GM19043 (cell line): Measurements from ENCODE around the gene TOM1.
"Not testable (repeated sequence)": the region's sequence is repeated elsewhere in the genome, so short reads cannot be mapped to it uniquely, and the experiment has no call there.

Experiments
- ATAC-seq: cut with Tn5 transposase; IDR thresholded peaks from one replicate; pipeline ENCODE4 v1.9.1; 2021; ENCODE audit warnings: low read depth; ENCODE audit not compliant: unreplicated experiment

TOM1 gene

DNA sequence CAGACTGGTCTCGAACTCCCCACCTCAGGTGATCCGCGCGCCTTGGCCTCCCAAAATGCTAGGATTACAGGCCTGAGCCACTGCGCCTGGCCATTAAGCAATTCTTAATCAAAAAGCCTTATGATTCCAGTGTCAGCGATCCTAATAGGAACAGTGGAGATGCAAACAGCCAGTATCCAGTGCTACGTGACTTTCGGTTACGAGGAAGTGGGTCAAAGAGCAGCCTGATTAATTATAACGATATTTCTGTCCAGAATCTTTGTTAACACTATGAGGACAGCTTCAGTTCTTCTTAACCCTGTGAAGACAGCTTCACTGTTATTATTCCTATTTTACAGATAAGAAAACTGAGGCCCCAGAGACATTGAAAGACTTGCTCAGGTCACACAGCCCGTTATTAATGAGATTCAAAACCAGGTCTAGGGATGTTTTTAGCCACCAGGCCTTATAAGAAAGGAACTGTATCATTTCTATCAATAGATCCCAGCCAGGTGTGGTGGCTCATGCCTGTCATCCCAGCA lies 63.9 kb downstream of the TOM1 start:
- ATAC-seq = no peak

DNA sequence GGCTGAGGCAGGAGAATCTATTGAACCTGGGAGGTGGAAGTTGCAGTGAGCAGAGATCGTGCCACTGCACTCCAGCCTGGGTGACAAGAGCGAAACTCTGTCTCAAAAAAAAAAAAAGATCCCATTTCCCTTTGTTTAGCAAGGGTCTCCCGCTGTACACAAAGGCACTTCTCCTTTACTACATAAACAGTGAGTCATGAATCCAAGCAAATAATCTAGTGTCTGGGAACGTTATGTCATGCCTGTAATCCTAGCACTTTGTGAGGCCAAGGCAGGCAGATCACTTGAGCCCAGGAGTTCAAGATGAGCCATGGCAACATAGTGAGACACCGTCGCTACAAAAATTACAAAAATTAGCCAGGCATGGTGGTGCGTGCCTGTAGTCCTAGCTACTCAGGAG lies 64.5 kb downstream of the TOM1 start:
- ATAC-seq = not testable (repeated sequence)

DNA sequence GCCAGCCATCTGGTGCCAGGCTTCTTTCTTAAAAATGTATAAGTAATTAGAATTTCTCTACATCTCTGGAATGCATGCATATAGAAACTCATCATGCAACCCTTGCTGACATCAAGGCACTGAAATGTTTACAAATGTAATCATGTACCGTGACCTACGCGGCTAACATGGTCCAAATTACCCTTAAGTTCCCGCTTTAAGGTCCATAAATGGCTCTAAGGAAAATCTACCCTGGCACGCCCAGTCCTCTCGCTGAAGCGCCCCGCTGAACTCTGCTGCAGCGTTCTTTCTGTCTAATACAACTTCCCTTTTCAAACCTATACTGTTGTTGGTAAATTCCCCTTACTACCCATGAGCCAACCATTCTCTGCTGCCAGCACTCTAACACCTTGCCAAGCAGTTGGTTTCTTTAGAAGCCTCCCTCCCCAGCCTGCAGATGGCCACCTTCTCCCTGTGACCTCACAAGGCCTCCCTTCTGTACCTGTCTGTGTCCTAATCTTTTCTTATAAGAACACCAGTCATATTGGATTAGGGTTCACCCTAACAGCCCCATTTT lies 67.7 kb downstream of the TOM1 start:
- ATAC-seq = no peak

DNA sequence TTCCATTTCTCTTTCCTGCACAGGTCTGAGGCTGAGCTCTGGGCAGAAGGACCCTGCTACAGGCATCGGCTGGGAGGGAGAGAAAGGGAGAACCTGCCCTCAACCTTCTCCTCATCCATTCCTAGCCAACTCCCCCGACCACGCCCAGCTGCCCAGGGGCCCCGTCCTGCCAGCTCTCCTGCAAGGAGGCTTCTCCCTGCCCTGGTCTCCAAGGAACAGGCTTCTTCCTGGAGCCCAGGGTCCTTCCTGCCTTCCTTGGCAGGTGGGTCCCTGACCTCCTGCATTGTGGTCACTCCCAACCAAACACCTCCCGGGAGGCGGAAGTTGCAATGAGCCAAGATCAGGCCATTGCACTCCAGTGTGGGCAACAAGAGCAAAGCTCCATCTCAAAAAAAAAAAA lies 68.7 kb downstream of the TOM1 start:
- no peak for ATAC-seq

DNA sequence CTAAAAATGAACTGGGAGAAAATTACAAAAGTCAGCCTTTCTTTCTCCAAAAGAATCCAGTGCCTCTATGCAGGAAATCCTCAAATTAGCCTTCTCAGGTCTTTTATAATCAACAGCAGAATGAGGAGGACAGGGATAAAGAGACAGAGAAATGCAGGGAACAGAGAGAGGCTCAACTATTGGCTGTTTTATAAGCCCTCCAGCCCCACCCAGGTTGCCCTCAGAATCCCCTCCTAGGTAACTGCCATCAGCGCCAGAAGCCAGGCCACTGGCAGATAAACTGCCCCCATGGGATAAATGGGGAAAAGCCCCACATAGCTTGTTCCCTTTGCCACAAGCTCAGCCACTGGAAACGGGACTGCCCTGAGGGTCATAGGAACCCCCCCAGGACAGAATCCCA lies 70.3 kb downstream of the TOM1 start:
- no peak for ATAC-seq

DNA sequence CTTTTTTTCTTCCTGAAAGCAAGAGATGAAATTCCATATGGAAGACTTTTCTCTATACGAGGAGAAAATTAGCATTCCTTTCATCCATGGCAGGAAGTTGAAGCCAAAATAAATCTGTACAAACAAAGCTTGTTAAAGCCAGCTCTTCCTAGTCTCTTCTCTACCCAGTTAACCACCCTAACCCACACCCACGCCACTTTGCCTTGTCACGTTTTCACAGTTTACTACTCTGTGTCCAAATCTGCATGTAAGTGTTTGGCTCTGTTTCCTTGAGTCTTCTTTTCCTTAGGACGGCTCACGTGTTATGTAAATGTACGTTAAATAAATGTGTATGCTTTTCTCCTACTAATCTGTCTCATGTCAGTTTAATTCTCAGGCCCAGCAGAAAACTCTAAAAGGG lies 74.1 kb downstream of the TOM1 start:
- ATAC-seq = no peak

DNA sequence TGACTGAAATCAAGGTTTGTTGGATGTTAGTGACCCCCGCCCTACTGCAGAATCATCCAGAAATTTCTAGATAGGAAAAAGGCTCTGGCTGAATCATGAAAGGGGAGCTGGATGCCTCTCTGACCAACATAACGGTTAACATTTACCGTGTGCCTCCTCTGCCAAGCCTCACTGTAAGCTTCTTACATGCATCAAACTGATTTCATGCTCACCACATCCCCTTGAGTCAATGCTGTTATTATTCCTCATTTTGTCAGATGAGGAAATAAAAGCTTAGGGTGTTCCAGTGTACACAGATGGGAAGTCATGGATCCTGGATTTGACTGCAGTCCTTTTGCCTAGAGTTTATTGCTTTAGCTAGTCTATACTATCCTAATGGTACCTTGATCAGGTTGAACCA lies 75.3 kb downstream of the TOM1 start:
- ATAC-seq = no peak

DNA sequence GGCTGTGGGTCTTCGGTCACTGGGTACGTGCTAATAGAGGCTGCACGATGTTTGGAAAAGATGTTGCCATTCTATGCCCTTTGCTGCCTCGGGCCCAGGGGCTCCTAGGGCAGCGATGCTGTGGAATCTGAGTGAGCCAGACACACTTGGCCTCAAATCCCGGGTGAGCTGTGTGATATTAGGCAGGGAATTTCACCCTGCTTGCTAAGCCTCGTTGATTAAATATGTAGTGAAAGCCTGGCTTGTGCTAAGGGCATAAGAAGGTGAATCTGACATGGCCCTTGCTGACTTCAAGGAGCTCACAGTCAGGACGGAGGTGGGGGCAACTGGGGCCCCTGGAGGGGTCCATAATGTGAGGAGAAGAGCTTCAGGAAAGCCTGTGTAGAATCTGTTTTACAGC lies 75.8 kb downstream of the TOM1 start:
- no peak for ATAC-seq

DNA sequence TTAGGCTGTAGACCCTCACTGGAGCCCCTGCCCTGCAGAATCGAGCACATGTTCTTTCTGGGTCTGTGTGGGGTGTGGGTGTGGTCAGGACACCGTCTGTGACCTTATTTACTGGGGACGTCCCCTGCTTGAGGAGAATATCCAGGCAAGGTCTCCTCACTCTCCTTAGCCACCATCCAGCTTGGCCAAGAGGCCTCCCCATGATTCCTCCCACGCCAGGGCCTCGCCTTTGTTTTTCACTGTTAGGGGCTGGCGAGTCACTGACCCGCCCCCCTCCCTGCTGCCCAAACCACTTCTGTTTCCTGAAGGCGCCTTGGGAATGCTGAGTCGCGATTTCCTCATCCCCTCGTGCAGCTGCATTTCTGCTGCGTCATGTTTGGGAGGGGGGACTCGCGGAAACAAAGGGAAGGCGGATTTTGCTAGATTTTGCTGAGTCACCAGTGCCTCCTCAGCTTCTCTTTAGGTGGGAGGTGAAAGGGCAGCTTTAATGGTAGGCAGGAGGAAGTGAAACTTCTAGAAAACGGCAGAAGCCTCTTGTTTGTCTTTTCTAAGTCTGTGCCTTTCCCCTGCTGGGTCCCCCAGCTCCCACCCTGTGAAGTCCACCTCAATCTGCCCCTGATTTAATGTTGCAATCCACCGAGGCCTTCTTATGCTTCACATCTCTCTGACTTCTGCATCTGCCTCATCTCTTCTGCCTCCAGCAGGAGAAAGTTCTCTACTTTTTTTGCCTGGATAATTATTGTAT lies 77.2 kb downstream of the TOM1 start:
- ATAC-seq = no peak

DNA sequence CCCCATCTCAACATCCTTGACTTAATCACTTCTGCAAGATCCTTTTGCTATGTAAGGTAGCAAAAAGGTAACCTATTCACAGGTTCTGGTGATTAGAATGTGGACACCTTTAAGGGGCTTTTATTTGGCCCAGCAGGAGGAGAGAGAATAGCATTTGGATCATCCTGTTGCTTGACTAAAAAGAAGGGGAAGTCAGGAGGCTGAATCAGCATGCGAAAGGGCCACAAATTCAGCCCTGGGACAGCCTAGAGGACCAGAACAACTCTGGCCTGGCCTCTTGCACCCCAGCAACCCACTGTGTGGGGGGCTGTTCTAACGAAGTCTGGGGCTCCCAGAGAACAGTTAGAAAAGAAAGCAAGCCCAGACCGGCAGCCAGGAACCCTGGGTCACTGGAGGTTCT lies 78.0 kb downstream of the TOM1 start:
- ATAC-seq = no peak

DNA sequence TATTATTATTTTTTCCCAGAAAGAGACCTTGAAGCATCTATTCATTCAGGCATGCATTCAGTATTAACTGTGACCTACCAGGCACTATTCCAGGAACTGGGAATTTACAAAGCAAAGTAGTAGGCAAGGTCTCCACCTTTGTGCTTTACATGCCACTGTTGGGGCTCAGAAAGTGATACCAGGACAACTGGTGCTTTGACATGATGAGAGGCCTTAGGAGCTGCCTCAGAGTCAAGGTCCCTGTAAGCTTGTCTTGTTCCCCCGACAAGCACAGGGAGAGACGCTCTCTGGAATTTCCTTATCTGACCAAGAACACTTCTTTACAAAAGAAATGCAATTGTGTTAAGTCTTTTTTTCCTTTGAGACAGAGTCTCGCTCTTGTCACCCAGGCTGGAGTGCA lies 78.9 kb downstream of the TOM1 start:
- ATAC-seq = no peak

DNA sequence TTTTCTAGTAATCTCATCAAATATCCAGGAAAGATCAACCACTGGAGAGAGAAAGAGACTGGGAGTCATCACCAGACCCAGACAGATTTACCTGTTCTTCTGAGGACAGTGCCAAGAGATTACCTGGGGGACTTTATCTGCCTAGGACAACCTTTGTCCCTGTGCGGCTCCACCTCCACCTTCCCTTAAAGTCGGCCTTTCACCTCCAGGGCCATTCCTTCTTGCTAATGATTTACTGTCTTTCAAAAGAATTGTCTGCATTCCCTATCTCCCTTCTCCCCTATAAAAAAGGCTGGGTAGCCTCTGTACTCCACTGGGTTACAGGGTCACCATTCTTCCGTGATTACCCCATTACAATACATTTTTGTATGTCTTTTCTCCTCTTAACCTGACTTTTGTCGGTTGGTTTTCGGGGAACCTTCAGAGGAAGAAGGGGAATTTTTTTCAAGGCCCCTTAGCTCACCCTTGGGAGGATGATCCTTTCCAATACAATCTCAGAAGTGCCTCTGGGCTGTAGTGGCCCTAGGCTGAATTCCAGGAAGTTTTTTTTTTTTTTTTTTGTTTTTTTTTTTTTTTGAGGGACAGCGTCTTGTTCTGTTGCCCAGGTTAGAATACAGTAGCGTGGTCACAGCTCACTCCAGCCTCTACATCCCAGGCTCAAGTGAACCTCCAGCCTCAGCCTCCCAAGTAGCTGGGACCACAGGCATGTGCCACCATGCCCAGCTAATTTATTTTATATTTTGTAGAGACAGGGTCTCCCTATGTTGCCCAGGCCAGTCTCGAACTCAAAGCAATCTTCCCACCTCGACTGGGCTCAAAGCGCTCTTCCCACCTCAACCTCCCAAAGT lies 79.7 kb downstream of the TOM1 start:
- ATAC-seq = no peak

DNA sequence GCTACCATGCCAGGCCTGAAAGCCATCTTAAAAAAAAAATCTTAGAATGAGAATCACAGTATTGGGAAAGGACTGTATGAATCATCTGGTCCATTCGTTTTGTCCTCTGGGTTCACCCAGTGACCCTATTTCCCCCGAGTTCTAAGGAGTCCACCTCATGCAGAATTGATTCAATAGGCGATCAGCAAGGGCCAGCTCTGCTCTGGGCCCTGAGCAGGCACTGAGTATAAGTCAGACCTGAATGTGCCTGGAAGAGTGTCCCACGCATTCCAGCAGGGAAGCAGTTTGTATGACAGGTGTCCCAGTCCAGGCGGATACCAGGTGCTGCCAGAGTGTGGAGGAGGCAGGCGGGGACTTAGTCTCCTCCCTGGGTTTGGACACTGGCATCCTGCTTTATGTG lies 80.3 kb downstream of the TOM1 start:
- ATAC-seq = no peak

DNA sequence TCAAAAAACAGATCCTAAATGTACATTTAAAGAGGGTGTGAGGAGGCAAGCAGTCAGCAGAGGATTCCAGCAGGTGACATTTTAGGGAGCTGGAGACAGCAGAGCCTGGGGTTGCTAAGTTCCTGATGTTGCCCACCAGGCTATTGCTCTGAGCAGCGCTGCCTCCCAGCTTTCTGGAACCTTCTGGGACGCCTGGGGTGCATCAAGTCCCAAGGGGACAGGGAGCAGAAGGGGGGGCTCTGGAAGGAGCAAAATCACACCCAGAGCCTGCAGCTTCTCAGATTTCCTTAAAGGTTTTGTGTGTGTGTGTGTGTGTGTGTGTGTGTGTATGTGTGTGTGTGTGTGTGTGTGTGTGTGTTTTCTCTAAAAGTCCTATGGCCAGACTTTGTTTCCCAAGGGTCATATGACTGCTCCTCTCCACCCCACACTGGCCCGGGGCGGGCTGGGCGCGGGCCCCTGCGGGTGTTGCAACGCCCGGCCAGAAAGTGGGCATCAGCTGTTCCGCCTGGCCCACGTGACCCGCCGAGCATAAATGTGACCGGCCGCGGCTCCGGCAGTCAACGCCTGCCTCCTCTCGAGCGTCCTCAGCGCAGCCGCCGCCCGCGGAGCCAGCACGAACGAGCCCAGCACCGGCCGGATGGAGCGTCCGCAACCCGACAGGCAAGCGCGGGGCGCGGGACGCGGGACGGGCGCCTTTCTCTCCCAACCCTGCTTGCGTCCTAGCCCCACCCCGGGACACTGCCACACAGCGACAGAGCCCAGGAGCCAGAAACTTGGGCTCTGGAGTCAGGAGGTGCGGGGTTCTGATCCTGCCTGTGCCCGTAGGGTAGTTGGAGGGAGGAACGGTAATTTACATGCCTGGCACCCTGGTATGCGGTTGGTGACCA lies 81.1 kb downstream of the TOM1 start, which contains the start of gene HMOX1:
Gene HMOX1, plus strand, starts transcription at position 560 of the 887 bp plus-strand sequence. Its CDS starts 78 bp downstream, at position 638.
- peak; percentile 70 for ATAC-seq

DNA sequence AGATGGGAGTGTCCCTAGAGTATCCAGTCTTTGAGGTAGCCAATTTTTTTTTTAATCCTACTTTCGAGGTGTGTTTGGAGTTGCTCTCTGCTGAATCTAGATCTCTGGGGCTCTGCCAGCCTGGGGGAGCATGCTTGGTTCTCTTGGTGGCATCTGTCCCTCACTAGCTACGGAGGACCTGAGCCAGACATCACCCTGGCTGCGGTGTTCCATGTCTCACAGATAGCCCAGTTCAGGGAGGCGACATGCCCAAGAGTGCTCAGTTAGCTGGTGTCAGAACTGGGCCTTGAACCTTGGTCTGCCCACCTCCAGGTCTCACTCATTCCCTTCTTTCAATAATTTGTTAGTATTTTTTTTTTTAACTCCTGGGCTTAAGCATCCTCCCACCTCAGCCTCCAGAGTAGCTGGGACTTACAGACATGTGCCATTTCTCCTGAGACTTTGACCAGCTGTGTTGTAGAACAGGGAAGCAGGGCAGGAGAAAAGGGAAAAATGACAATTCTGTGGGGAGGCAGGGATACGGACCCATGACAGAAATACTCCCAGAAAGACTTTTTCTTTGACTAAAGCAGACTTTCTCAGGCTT lies 81.8 kb downstream of the TOM1 start:
- ATAC-seq = no peak

DNA sequence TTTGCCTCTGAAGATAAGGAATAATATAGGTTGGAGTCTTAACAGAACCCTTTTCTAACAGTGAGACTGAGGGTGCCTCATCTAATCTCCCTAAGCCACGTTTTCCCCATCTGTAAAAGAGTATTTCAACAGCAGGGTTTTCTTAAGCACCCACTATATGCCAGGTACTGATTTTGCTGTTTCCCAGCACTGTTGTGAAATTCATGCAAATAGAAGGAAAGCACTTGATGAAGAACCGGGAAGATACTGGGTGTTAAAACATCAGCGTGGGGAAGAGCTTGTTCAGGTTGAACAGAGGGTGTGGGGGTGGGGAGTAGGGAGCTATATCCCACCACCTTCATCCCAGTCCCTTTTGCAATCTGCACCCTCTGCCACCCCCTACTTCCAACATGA lies 84.0 kb downstream of the TOM1 start:
- no peak for ATAC-seq

DNA sequence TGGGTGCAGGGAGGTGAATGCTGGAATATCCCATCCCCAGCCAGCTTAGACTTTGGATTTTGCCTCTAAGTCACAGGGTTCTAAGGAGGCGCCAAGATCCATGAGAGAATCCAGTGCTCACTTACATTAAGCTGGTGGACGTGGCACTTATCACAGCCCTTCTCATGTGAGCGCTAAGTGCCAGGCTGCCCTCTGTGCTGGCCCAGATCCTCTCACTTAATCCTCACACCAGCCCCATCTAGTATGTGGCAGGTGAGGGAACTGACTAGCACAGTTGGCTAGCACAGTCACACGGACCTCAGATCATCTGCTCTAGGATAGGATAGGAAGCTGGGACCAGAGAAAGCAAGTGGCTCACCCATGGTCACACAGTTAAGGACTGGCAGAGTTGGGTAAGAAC lies 84.8 kb downstream of the TOM1 start:
- ATAC-seq = no peak

DNA sequence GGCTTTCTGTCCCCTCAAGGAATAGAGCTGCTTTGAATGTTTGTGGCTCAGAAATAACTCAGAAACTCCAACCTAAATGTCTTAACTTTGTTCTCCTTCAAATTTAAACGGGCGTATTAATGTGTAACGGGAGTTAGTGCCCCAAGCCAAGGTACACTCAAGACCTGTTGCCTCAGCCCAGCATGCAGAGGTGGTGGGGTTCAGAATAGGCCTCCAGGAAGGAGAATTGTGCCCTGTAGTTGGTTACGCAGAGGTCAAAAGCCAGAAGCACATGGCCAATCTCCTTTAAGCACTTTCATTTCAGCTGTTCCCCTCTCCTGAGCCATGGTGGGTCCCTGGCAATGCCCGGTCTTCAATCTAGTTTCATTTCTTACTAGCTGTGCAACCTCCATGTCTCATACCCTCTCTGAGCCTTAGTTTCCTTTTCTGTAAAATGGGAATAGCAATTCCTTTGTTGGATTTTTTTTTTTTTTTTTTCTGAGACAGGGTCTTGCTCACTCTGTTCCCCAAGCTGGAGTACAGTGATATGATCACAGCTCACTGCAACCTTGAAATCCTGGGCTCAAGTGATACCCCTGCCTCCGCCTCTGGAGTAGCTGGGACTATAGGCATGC lies 85.4 kb downstream of the TOM1 start:
- no peak for ATAC-seq

DNA sequence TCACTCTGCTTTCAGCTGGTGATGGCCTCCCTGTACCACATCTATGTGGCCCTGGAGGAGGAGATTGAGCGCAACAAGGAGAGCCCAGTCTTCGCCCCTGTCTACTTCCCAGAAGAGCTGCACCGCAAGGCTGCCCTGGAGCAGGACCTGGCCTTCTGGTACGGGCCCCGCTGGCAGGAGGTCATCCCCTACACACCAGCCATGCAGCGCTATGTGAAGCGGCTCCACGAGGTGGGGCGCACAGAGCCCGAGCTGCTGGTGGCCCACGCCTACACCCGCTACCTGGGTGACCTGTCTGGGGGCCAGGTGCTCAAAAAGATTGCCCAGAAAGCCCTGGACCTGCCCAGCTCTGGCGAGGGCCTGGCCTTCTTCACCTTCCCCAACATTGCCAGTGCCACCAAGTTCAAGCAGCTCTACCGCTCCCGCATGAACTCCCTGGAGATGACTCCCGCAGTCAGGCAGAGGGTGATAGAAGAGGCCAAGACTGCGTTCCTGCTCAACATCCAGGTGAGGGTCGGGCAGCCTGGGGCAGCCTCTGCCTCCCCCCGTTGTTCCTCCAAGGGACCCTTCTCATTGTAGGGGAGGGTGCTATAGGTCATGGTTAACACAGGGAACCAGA lies 87.1 kb downstream of the TOM1 start:
- no peak for ATAC-seq
